H1 (cell line): ENCODE data around the gene VPS13C. TPM values are rescaled to one million over a fixed set of nuclear protein-coding genes. Genes with fewer than 3 reads are reported as not detected.

Experiments
- CHD7 ChIP-seq: fragments of 300-600 bp; sonication (generic); IDR thresholded peaks from 2 replicates; pipeline ENCODE4 v1.7.1; 2012; ENCODE audit warnings: low read length, moderate library complexity, mild to moderate bottlenecking, inconsistent platforms; ENCODE audit not compliant: insufficient replicate concordance
- CTCF ChIP-seq, 3 experiments: IDR thresholded peaks; 1 replicate in 2 of 3; 2 replicates in 1 of 3; pipeline versions ENCODE4 v1.5.1 to v1.6.1; 2011; ENCODE audit warnings: low read length in 3 of 3, mild to moderate bottlenecking in 3 of 3, inconsistent platforms in 2 of 3, low read depth in 1 of 3, moderate library complexity in 1 of 3; ENCODE audit not compliant: insufficient read depth in 1 of 3; ENCODE audit errors: control extremely low read depth in 1 of 3
- EP300 ChIP-seq, 2 experiments: IDR thresholded peaks; 1 replicate in 1 of 2; 2 replicates in 1 of 2; pipeline ENCODE4 v1.6.1; 2011 to 2012; ENCODE audit warnings: low read depth in 2 of 2, low read length in 2 of 2, mild to moderate bottlenecking in 2 of 2, borderline replicate concordance in 1 of 2, inconsistent platforms in 1 of 2, moderate library complexity in 1 of 2
- HDAC2 ChIP-seq, 2 experiments: fragments of 300-600 bp in 1 of 2; sonication (generic) in 1 of 2; IDR thresholded peaks; 2 replicates each; pipeline ENCODE4 v1.6.1; 2011 to 2012; ENCODE audit warnings: low read depth in 2 of 2, low read length in 2 of 2, mild to moderate bottlenecking in 2 of 2, moderate library complexity in 2 of 2, borderline replicate concordance in 1 of 2, inconsistent platforms in 1 of 2
- PHF8 ChIP-seq: fragments of 200-600 bp; sonication (generic); conservative IDR thresholded peaks from 2 replicates; pipeline ENCODE4 v1.7.1; 2012; ENCODE audit warnings: low read depth, mild to moderate bottlenecking, inconsistent platforms, low read length, moderate library complexity
- RFX5 ChIP-seq: IDR thresholded peaks from 2 replicates; pipeline ENCODE4 v1.6.1; 2011; ENCODE audit warnings: low read depth, low read length, improper control_type of control experiment, borderline replicate concordance
- SIX5 ChIP-seq: IDR thresholded peaks from 2 replicates; pipeline ENCODE4 v1.6.1; 2011; ENCODE audit warnings: mild to moderate bottlenecking, low read depth, low read length
- TCF12 ChIP-seq: IDR thresholded peaks from 2 replicates; pipeline ENCODE4 v1.6.1; 2011; ENCODE audit warnings: low read depth, mild to moderate bottlenecking, low read length
- polyA plus RNA-seq, 7 experiments: library from polyadenylated mRNA; depleted of rRNA in 3 of 7; stranded (reverse) in 5 of 7; unstranded in 2 of 7; fragments of >200 nt in 5 of 7; fragments of 200-250 nt in 2 of 7; gene quantifications; 1 replicate in 5 of 7; 2 replicates in 1 of 7; 4 replicates in 1 of 7; pipeline versions ENCODE4 v1.2.1 to v1.2.3, GENCODE V29; 2011 to 2013; ENCODE audit warnings: missing spikeins in 2 of 7, mixed read lengths in 2 of 7
- total RNA-seq: library from RNA; stranded (reverse); fragmentation: NEBNext Ultra II Directional; extraction: Animal tissue kit (Norgen Biotek cat#: 25700); gene quantifications from 2 replicates; pipeline ENCODE4 v1.2.1, GENCODE V29; 2021

Gene VPS13C
- total and polyA plus RNA-seq, 2 of the 8 experiments (the other 6 are each of a cell fraction or from before 2014, with no cell fraction given), result 4.8 to 18.8 TPM

- TF ChIP-seq CHD7 (no peak), HDAC2 (IDR thresholded peaks at IDR 0.05; ENCODE audit: borderline replicate concordance in 1 of 2, low read depth in 2 of 2, low read length in 2 of 2) (no peak), TCF12 (no peak), CTCF (IDR thresholded peaks at IDR 0.05; ENCODE audit: control extremely low read depth in 1 of 3, insufficient read depth in 1 of 3, low read depth in 1 of 3, low read length in 3 of 3) (no peak), SIX5 (no peak), RFX5 (no peak), EP300 (IDR thresholded peaks at IDR 0.05; ENCODE audit: borderline replicate concordance in 1 of 2, low read depth in 2 of 2, low read length in 2 of 2) (no peak), PHF8 (no peak)
Measured at GRCh38 chr15:62103431-62103830, 43.2 kb upstream of the VPS13C start (continued).
